WERI-Rb-1 (cell line): ENCODE measurements around the gene AP3B1.

ENCODE experiments used
- DNase-seq: peaks from one replicate; pipeline ENCODE4 v3.0.0-alpha.2; 2020
- H3K27ac ChIP-seq: fragments of 250-450 bp; sonication (Bioruptor Pico); 2 replicates; pipeline ENCODE4 v1.5.1; 2020; ENCODE audit warnings: mild to moderate bottlenecking, moderate library complexity
- H3K27me3 ChIP-seq: fragments of 250-450 bp; sonication (Bioruptor Pico); 2 replicates; pipeline ENCODE4 v1.5.1; 2021; ENCODE audit warnings: mild to moderate bottlenecking, low read depth, moderate library complexity; ENCODE audit not compliant: insufficient read depth, severe bottlenecking
- H3K36me3 ChIP-seq: fragments of 250-450 bp; sonication (Bioruptor Pico); 2 replicates; pipeline ENCODE4 v1.5.1; 2020; ENCODE audit warnings: mild to moderate bottlenecking, moderate library complexity
- H3K4me3 ChIP-seq: 2 replicates; pipeline ENCODE4 v1.5.1; 2011; ENCODE audit warnings: low read depth, mild to moderate bottlenecking, control low read depth, low read length
- H3K9me3 ChIP-seq: fragments of 250-450 bp; sonication (Bioruptor Pico); 2 replicates; pipeline ENCODE4 v1.5.1; 2021; ENCODE audit warnings: mild to moderate bottlenecking, moderate library complexity; ENCODE audit not compliant: severe bottlenecking
- TF ChIP-seq, protein P1 (sequence below): IDR thresholded peaks from 2 replicates; pipeline ENCODE4 v1.5.1; 2011; ENCODE audit warnings: low read depth, mild to moderate bottlenecking, control low read depth, inconsistent platforms, low read length

The AP3B1 gene

GRCh38 chr5:78019744-78020143, 274.8 kb downstream of the AP3B1 start:
- Histone ChIP-seq H3K36me3 (no peaks in the 10 kb centered on the region), H3K27me3 (no peaks in the 10 kb centered on the region), H3K4me3 (no peak overlapping the region), H3K9me3 (no peaks in the 10 kb centered on the region), H3K27ac (no peak overlapping the region)
- TF ChIP-seq, protein P1, sequence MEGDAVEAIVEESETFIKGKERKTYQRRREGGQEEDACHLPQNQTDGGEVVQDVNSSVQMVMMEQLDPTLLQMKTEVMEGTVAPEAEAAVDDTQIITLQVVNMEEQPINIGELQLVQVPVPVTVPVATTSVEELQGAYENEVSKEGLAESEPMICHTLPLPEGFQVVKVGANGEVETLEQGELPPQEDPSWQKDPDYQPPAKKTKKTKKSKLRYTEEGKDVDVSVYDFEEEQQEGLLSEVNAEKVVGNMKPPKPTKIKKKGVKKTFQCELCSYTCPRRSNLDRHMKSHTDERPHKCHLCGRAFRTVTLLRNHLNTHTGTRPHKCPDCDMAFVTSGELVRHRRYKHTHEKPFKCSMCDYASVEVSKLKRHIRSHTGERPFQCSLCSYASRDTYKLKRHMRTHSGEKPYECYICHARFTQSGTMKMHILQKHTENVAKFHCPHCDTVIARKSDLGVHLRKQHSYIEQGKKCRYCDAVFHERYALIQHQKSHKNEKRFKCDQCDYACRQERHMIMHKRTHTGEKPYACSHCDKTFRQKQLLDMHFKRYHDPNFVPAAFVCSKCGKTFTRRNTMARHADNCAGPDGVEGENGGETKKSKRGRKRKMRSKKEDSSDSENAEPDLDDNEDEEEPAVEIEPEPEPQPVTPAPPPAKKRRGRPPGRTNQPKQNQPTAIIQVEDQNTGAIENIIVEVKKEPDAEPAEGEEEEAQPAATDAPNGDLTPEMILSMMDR, result no peak
- no peak for DNase-seq

GRCh38 chr5:78016863-78017529, 277.5 kb downstream of the AP3B1 start:
- no peak overlapping the region for H3K4me3 ChIP-seq
- H3K9me3 ChIP-seq, result no peaks in the 10 kb centered on the region
- no peaks in the 10 kb centered on the region for H3K27me3 ChIP-seq
- no peaks in the 10 kb centered on the region for H3K36me3 ChIP-seq
- DNase-seq, result no peak
- no peak overlapping the region for H3K27ac ChIP-seq
- TF ChIP-seq, protein P1, result no peak

DNA sequence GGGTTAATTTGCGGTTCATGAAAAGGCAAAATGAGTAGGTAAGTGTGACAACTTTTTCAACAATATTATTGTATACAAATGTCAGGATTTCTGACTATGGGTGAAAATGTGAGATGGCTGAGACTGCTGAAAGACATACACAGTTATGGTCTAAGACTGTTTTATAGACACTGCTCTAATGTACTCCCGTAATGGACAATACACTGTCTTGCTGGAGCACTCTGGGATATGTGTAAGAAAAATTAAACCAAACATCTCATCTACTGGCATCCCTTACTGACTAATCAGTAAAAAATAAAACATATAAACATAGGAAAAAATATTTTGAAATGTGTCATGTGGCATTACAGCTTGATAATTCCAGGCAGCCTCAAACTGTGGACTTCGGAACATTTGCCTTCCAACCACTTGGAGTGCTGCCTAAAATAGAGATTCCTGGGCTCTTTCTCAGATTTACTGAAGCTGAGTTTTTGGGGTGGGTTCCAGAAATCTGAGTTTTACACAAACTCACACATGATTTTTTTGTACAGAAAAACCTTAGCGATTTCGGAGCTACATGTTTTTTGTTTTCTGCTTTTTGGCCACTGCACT, 284.5 kb downstream of the AP3B1 start:
- no peaks in the 10 kb centered on the region for H3K27me3 ChIP-seq
- H3K27ac ChIP-seq, result no peak overlapping the region
- H3K9me3 ChIP-seq, result no peaks in the 10 kb centered on the region
- TF ChIP-seq, protein P1, result no peak
- H3K36me3 ChIP-seq, result no peaks in the 10 kb centered on the region
- no peak overlapping the region for H3K4me3 ChIP-seq
- no peak for DNase-seq

- no peak overlapping the region for H3K27ac ChIP-seq
- TF ChIP-seq, protein P1, result peak; percentile 80
- no peaks in the 10 kb centered on the region for H3K9me3 ChIP-seq
- H3K4me3 ChIP-seq, result no peak overlapping the region
- no peaks in the 10 kb centered on the region for H3K27me3 ChIP-seq
- no peaks in the 10 kb centered on the region for H3K36me3 ChIP-seq
- peak; percentile 40 for DNase-seq
Measured at GRCh38 chr5:78008356-78008967, 286.0 kb downstream of the AP3B1 start.

DNA sequence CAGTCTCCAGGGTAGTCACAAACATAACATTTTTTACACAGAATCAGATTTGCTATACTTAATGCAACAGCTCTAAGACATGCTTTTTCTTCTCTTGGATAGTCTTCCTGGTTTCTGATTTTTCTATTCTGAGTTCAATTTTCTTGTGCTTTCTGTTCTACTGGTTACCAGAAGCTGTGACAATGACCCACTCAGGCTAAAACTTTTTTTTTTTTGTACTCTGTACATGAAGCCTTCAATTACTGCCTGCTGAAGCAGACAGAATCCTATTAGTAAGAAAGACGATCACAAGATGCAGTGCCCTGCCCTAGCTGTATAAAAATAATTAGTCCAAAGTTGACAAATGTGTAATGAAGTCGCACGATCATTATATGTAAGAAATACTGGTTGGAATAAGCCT, 287.3 kb downstream of the AP3B1 start:
- Histone ChIP-seq H3K36me3 (no peaks in the 10 kb centered on the region), H3K4me3 (no peak overlapping the region), H3K27ac (no peak overlapping the region), H3K9me3 (no peaks in the 10 kb centered on the region), H3K27me3 (no peaks in the 10 kb centered on the region)
- TF ChIP-seq, protein P1, result no peak
- no peak for DNase-seq
